ENCODE data around the gene RFNG.

RFNG gene

DNA sequence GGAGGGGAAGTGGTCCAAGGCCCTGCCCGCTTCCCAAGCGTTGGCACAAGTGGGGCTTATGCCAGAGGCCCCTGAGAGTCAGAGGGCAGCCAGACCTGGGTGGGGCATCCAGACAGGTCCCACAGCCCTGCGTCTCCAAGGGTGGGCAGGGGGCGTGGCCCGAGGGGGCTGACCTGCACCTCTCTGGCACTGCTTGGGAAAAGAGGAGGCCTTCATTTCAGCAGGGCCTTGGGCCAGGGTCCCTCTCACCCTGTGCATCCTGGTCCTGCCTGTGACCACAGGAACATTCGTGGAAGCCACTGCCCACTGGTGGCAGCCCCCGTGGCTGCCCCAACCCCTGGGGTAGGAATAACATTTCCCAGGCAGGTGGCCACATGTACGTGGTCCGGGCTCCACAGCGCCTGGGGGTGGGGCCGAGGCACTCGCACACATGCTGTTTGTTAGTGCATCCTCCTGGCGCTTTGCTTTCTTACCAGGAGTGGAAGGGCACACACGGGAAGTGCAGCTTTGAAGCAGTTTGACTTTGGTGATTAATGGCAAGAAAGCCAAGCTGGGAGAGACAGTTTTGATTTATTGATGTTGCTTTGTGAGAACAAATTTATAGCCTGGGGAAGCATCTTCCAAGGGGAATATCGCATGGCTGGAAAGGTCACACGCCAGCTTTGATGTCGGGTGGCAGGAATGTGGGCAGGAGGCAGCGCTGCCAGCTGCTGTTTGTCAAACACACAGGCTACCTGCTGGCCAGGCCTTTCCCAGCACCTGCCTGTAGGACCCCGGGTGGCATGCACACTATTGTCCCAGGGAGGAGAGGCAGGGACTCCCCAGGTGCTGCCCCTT is 33.2 kb downstream of the RFNG start:
- DNase-seq = no peak
- H3K27me3 ChIP-seq (replicated peaks; ENCODE audit: control insufficient read depth, insufficient read depth, low read length, poor library complexity, severe bottlenecking) = no peaks in the 10 kb centered on the region
- H3K36me3 ChIP-seq (ENCODE audit: control insufficient read depth, insufficient read depth, low read length) = peaks cover 3% of the 10 kb centered on the region
- H3K4me3 ChIP-seq (ENCODE audit: insufficient read depth, low read depth, low read length, poor library complexity, severe bottlenecking) = no peak overlapping the region
- no peaks in the 10 kb centered on the region for H3K9me3 ChIP-seq (ENCODE audit: control insufficient read depth, low read length)
- H3K4me1 ChIP-seq (ENCODE audit: control insufficient read depth, insufficient read depth, low read length, poor library complexity, severe bottlenecking) = peaks cover 14% of the 10 kb centered on the region
- H3K27ac ChIP-seq (ENCODE audit: insufficient read depth, low read length, poor library complexity, severe bottlenecking) = no peak overlapping the region

DNA sequence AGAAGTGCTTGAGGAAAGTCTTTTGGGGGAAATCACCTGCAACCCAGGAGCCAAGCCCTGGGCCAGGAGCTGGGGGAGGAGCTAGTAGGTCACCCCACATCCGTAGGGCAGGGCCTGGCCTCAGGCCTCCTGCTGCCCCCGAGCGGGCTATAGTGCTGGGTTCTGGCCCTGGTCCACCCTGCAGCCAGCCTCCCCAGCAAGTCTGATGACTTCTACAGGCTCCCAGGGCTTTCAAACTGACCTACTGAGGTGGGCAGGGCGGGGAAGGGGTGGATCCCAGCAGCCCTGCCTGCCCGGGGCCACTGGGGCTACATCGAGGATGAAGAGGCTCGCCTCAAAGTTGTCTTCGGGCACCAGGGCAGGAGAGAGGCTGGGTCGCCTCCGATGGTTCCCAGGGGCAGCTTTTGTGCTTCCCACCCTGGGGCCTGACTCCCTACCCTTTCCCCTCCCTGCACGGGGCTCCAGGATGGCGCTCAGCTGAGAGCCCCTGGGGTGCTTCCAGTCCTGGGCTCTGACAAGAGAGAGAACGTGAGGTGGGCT is 33.9 kb downstream of the RFNG start:
- Histone ChIP-seq H3K4me1 (ENCODE audit: control insufficient read depth, insufficient read depth, low read length, poor library complexity, severe bottlenecking) (peaks cover 14% of the 10 kb centered on the region), H3K36me3 (ENCODE audit: control insufficient read depth, insufficient read depth, low read length) (peaks cover 3% of the 10 kb centered on the region), H3K27ac (ENCODE audit: insufficient read depth, low read length, poor library complexity, severe bottlenecking) (no peak overlapping the region), H3K4me3 (ENCODE audit: insufficient read depth, low read depth, low read length, poor library complexity, severe bottlenecking) (no peak overlapping the region), H3K27me3 (replicated peaks; ENCODE audit: control insufficient read depth, insufficient read depth, low read length, poor library complexity, severe bottlenecking) (no peaks in the 10 kb centered on the region), H3K9me3 (ENCODE audit: control insufficient read depth, low read length) (no peaks in the 10 kb centered on the region)
- DNase-seq = no peak

DNA sequence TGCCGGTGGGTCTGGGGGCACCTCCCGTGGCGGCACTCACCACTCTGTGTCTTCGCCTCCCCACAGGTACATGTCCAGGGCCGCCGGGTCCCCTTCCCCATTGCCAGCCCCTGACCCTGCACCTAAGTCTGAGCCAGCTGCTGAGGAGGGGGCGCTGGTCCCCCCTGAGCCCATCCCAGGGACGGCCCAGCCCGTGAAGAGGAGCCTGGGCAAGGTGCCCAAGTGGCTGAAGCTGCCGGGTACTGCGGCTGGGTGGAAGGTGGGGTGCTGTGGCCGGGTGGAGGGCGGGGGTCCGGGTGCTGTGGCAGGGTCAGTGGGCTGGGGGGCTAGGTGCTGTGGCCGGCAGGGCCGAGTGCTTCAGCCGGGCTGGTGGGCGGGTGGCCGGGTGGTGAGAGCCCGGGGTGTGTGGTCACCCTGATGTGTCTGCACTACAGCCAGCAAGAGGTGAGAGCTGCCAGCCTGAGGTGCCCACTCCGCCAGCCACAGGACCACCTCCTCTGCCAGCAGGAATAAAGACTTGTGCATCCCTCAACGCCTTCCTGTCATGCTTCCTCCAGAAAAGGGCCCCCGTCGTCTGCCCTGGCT is 34.6 kb downstream of the RFNG start:
- no peaks in the 10 kb centered on the region for H3K27me3 ChIP-seq (replicated peaks; ENCODE audit: control insufficient read depth, insufficient read depth, low read length, poor library complexity, severe bottlenecking)
- H3K27ac ChIP-seq (ENCODE audit: insufficient read depth, low read length, poor library complexity, severe bottlenecking) = no peak overlapping the region
- no peak for DNase-seq
- peaks cover 8% of the 10 kb centered on the region for H3K4me1 ChIP-seq (ENCODE audit: control insufficient read depth, insufficient read depth, low read length, poor library complexity, severe bottlenecking)
- H3K36me3 ChIP-seq (ENCODE audit: control insufficient read depth, insufficient read depth, low read length) = peaks cover 3% of the 10 kb centered on the region
- no peak overlapping the region for H3K4me3 ChIP-seq (ENCODE audit: insufficient read depth, low read depth, low read length, poor library complexity, severe bottlenecking)
- no peaks in the 10 kb centered on the region for H3K9me3 ChIP-seq (ENCODE audit: control insufficient read depth, low read length)

DNA sequence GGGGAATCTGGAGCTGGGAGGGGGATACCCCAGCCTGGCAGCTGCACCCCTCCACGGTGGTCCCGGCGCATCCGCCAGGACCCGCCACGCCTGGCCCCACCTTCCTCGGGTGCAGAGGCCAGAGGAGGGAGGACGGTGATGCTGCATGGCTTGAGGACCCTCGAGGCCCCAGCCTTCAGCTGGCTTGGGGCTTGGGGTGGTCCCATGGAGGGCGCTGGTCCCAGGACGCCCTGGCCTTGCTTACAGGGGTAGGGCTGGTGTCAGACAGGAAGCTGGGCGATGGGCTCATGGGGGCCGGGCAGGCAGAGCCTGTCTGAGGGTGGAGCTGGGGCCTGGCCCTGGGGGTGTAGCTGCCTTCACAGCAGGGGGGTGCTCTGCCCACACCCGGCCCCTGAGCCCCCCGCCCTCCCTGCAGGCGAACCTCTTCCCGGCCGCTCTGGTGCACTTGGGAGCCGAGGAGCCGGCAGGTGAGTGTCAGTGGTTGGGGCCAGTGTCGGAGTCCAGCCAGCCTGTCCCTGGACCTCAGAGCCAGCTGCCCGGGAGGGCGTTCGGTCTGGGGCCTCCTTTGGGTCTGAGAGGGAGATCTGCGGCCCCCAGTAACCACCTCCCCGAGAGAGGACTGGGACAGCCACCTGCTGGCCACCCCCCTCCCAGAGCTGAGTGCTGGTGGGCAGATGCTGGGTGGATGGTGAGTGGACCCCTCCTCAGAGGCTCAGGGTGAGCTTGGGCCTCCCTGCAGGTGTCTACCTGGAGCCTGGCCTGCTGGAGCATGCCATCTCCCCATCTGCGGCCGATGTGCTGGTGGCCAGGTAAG is 35.3 kb downstream of the RFNG start:
- no peak overlapping the region for H3K4me3 ChIP-seq (ENCODE audit: insufficient read depth, low read depth, low read length, poor library complexity, severe bottlenecking)
- H3K36me3 ChIP-seq (ENCODE audit: control insufficient read depth, insufficient read depth, low read length) = peaks cover 3% of the 10 kb centered on the region
- H3K27ac ChIP-seq (ENCODE audit: insufficient read depth, low read length, poor library complexity, severe bottlenecking) = no peak overlapping the region
- H3K27me3 ChIP-seq (replicated peaks; ENCODE audit: control insufficient read depth, insufficient read depth, low read length, poor library complexity, severe bottlenecking) = no peaks in the 10 kb centered on the region
- no peaks in the 10 kb centered on the region for H3K9me3 ChIP-seq (ENCODE audit: control insufficient read depth, low read length)
- DNase-seq = no peak
- H3K4me1 ChIP-seq (ENCODE audit: control insufficient read depth, insufficient read depth, low read length, poor library complexity, severe bottlenecking) = peaks cover under 1% of the 10 kb centered on the region

DNA sequence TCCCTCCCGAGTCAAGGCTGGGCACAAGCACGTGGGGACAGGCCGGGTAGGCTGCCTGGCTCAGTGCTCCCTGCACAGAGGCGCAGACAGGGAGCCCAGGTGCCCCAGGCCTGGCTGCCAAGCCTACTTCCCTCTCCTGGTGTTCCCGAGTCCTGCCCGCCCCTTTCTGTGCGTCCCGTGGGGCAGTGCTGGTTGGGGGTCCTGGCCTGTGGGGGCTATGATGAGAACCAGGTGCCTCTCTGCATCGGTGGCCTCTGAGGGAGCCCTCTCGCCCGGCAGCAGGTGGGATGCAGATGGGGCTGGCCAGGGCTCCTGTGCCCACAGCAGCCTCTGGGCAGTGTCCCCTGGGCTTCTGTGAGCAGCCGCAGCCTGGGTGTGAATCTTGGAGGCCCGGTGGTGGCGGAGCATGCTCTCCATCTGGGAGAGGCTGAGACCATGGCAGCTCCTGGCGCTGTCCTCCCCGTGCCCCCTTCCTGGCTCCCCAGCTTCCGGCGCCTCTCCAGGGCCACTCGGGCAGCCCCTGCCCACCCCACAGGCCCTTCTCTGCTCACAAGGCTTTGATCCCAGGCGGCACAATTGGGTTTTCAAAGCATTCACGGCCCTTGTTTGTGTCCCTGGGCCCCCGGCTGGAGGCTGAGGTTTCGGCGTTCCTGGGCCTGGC is 36.2 kb downstream of the RFNG start:
- H3K27me3 ChIP-seq (replicated peaks; ENCODE audit: control insufficient read depth, insufficient read depth, low read length, poor library complexity, severe bottlenecking) = no peaks in the 10 kb centered on the region
- no peaks in the 10 kb centered on the region for H3K4me1 ChIP-seq (ENCODE audit: control insufficient read depth, insufficient read depth, low read length, poor library complexity, severe bottlenecking)
- H3K27ac ChIP-seq (ENCODE audit: insufficient read depth, low read length, poor library complexity, severe bottlenecking) = no peak overlapping the region
- DNase-seq = no peak
- H3K9me3 ChIP-seq (ENCODE audit: control insufficient read depth, low read length) = no peaks in the 10 kb centered on the region
- H3K36me3 ChIP-seq (ENCODE audit: control insufficient read depth, insufficient read depth, low read length) = peaks cover 3% of the 10 kb centered on the region
- no peak overlapping the region for H3K4me3 ChIP-seq (ENCODE audit: insufficient read depth, low read depth, low read length, poor library complexity, severe bottlenecking)

DNA sequence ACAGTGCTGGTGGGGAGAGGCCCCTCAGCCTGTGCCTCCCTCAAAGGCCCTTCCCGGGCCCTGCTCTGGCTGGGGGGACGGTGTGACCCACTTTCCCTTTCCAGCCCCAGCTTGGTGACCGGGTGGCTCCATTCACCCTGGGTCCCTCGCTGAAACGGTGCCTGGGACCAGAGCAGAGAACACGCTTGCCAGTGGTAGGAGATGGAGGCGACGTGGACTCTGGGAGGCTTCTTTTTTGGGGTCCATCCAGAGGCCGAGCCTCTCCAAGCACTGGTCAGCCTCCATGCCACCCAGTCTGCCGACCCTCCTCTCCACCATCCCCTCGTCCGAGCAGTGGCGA is 36.7 kb downstream of the RFNG start:
- DNase-seq = no peak
- H3K27me3 ChIP-seq (replicated peaks; ENCODE audit: control insufficient read depth, insufficient read depth, low read length, poor library complexity, severe bottlenecking) = no peaks in the 10 kb centered on the region
- H3K36me3 ChIP-seq (ENCODE audit: control insufficient read depth, insufficient read depth, low read length) = peaks cover 3% of the 10 kb centered on the region
- no peak overlapping the region for H3K27ac ChIP-seq (ENCODE audit: insufficient read depth, low read length, poor library complexity, severe bottlenecking)
- H3K4me1 ChIP-seq (ENCODE audit: control insufficient read depth, insufficient read depth, low read length, poor library complexity, severe bottlenecking) = no peaks in the 10 kb centered on the region
- H3K4me3 ChIP-seq (ENCODE audit: insufficient read depth, low read depth, low read length, poor library complexity, severe bottlenecking) = no peak overlapping the region
- no peaks in the 10 kb centered on the region for H3K9me3 ChIP-seq (ENCODE audit: control insufficient read depth, low read length)

DNA sequence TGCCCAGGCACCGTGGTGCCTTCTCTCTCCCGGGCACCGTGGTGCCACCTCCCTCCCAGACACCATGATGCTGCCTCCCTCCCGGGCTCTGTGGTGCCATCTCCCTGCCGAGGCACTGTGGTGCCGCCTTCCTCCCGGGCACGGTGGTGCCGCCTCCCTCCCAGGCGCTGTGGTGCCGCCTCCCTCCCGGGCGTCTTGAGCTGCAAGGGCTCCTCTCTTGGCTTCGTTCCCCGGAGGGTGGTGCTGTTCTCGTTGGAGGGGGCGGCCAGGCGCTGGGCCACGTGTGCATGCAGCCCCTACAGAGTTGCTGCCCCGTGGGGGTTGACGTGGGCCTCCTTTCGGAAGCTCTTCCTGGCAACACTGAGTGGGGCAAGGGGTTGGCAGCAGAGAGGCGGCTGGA is 37.2 kb downstream of the RFNG start:
- Histone ChIP-seq H3K9me3 (ENCODE audit: control insufficient read depth, low read length) (no peaks in the 10 kb centered on the region), H3K27me3 (replicated peaks; ENCODE audit: control insufficient read depth, insufficient read depth, low read length, poor library complexity, severe bottlenecking) (no peaks in the 10 kb centered on the region), H3K36me3 (ENCODE audit: control insufficient read depth, insufficient read depth, low read length) (peaks cover 3% of the 10 kb centered on the region), H3K4me3 (ENCODE audit: insufficient read depth, low read depth, low read length, poor library complexity, severe bottlenecking) (no peak overlapping the region), H3K4me1 (ENCODE audit: control insufficient read depth, insufficient read depth, low read length, poor library complexity, severe bottlenecking) (no peaks in the 10 kb centered on the region), H3K27ac (ENCODE audit: insufficient read depth, low read length, poor library complexity, severe bottlenecking) (no peak overlapping the region)
- no peak for DNase-seq

DNA sequence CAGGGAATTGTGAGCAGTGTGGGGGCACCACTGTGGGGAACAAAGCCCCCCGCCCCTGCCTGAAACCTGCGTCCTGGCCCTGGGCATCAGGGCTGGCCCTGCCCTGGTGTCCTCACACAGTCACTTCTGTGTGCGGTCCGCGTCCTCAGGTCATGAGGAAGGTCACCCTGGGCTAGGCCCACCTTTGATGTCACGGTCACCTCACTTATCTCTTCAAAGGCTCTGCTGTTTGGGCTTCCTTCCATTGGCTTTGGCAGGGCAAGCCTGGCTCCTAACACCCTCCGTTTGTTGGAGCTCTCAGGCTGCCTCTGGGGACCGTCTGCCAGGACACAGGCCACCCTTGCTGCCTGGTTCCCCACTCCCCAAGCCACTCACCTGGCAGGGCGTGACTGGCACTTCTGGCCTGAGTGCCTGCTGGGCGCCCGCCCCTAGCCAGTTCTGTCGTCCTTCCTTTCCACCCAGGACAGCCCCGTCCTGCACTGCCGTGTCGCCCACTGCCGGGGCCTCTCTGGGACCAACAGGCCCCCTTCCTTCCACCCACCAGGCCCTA is 37.8 kb downstream of the RFNG start:
- H3K36me3 ChIP-seq (ENCODE audit: control insufficient read depth, insufficient read depth, low read length) = peaks cover 3% of the 10 kb centered on the region
- DNase-seq = no peak

DNA sequence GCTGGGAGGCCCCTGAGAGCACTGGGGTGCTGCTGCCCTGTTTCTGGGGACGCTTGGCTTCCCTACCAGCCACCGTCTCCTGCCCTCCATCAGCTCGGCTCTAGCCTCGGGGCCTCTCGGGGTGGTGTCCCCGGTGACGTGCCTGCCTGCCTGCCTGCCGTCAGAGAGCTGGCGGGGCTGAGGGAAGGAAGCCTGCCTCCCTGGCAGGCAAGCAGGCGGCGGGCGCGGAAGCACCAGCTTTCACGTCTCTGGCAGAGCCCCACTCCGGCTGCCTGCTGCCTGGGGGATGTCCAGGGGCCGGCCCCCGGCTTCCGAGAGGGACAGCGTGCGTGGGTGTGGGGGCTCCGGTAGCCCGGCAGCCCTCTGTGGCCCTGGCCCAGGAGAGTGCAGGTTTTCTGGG is 38.3 kb downstream of the RFNG start:
- no peak overlapping the region for H3K4me3 ChIP-seq (ENCODE audit: insufficient read depth, low read depth, low read length, poor library complexity, severe bottlenecking)
- no peaks in the 10 kb centered on the region for H3K27me3 ChIP-seq (replicated peaks; ENCODE audit: control insufficient read depth, insufficient read depth, low read length, poor library complexity, severe bottlenecking)
- peaks cover 2% of the 10 kb centered on the region for H3K36me3 ChIP-seq (ENCODE audit: control insufficient read depth, insufficient read depth, low read length)
- no peaks in the 10 kb centered on the region for H3K9me3 ChIP-seq (ENCODE audit: control insufficient read depth, low read length)
- no peak overlapping the region for H3K27ac ChIP-seq (ENCODE audit: insufficient read depth, low read length, poor library complexity, severe bottlenecking)
- H3K4me1 ChIP-seq (ENCODE audit: control insufficient read depth, insufficient read depth, low read length, poor library complexity, severe bottlenecking) = no peaks in the 10 kb centered on the region
- DNase-seq = no peak

More for the DNA sequence above, 37.8 kb downstream of the RFNG start:
- H3K27ac ChIP-seq (ENCODE audit: insufficient read depth, low read length, poor library complexity, severe bottlenecking) = no peak overlapping the region
- H3K27me3 ChIP-seq (replicated peaks; ENCODE audit: control insufficient read depth, insufficient read depth, low read length, poor library complexity, severe bottlenecking) = no peaks in the 10 kb centered on the region
- H3K9me3 ChIP-seq (ENCODE audit: control insufficient read depth, low read length) = no peaks in the 10 kb centered on the region
- no peaks in the 10 kb centered on the region for H3K4me1 ChIP-seq (ENCODE audit: control insufficient read depth, insufficient read depth, low read length, poor library complexity, severe bottlenecking)
- no peak overlapping the region for H3K4me3 ChIP-seq (ENCODE audit: insufficient read depth, low read depth, low read length, poor library complexity, severe bottlenecking)

All from effector memory CD4-positive, alpha-beta T cell (primary cell).